Immature natural killer cell (primary cell): ENCODE results near the gene RTL5. TPM values are rescaled to one million over a fixed set of nuclear protein-coding genes. Genes with fewer than 3 reads are reported as not detected.

Source experiments
- polyA plus RNA-seq, 3 donors: library from polyadenylated mRNA; unstranded; fragments of 300-500 nt; fragmentation: Illumina TruSeq; gene quantifications; one replicate each; pipeline ENCODE4 v1.2.3, GENCODE V29; 2021

The RTL5 gene
- polyA plus RNA-seq, 3 donors from 2014 or later, result 0.10 to 0.19 (median 0.16) TPM

Other genes starting within 250 kb of the RTL5 start
- 10 to 100 TPM; 10.2 to 29.0 (median 10.6) TPM for gene NHSL2, start 221.1 kb downstream of the RTL5 start, polyA plus RNA-seq
- 10 to 100 TPM; 33.2 to 46.4 (median 33.3) TPM for gene PIN4, start 49.8 kb upstream of the RTL5 start, polyA plus RNA-seq
- gene ERCC6L, start 107.1 kb upstream of the RTL5 start, polyA plus RNA-seq, result under 1 TPM; 0.21 to 0.68 (median 0.38) TPM
- 100 to 1,000 TPM; 414 to 635 (median 421) TPM for gene RPS4X, start 145.3 kb upstream of the RTL5 start, polyA plus RNA-seq
- 1 to 10 TPM in 1 of 3 donors, not detected in 2; 1.8 TPM for gene CITED1, start 174.0 kb upstream of the RTL5 start, polyA plus RNA-seq